Posterior vena cava (tissue), 2 donors: Measurements from ENCODE around the gene CENPB. TPM values are rescaled to one million over a fixed set of nuclear protein-coding genes. Genes with fewer than 3 reads are reported as not detected.
A peak's percentile ranks its signal among the peaks of the same experiment; 100 is the strongest.
"Not testable (repeated sequence)": the region's sequence is repeated elsewhere in the genome, so short reads cannot be mapped to it uniquely, and the experiment has no call there.

ENCODE experiments used
- DNase-seq: peaks from one replicate; pipeline ENCODE4 v3.0.0-alpha.2; 2020; ENCODE audit warnings: low spot score
- intact Hi-C, 2 donors: fragments of 100-400 bp; cut with DNase I; formaldehyde crosslinking; loops; one replicate each; pipeline versions ENCODE4 v1.14.1 to v1.14.2; 2022 to 2023
- long read RNA-seq, 2 donors: library from polyadenylated mRNA; unstranded; transcript quantifications; one replicate each; pipeline ENCODE4 v2.0.0, GENCODE V29; 2020 to 2021
- total RNA-seq, 2 donors: library from RNA; stranded (reverse); fragmentation: NEBNext Ultra II Directional; extraction: Animal tissue kit (Norgen Biotek cat#: 25700); gene quantifications; one replicate each; pipeline ENCODE4 v1.2.1, GENCODE V29; 2021
- donor health status: DM: yes; HTN: yes; CAD: no.
- donor health status: DM: yes; HTN: yes; CAD: no.

CENPB gene, protein sequence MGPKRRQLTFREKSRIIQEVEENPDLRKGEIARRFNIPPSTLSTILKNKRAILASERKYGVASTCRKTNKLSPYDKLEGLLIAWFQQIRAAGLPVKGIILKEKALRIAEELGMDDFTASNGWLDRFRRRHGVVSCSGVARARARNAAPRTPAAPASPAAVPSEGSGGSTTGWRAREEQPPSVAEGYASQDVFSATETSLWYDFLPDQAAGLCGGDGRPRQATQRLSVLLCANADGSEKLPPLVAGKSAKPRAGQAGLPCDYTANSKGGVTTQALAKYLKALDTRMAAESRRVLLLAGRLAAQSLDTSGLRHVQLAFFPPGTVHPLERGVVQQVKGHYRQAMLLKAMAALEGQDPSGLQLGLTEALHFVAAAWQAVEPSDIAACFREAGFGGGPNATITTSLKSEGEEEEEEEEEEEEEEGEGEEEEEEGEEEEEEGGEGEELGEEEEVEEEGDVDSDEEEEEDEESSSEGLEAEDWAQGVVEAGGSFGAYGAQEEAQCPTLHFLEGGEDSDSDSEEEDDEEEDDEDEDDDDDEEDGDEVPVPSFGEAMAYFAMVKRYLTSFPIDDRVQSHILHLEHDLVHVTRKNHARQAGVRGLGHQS
- total RNA-seq = 100 to 1,000 TPM in 1 of 2 donors, 10 to 100 TPM in 1; 97.4 to 119 TPM
- long read RNA-seq, donor 1, transcript CENPB-201 (1 exons, 2,840 nt) = major isoform, 6 of 6 reads
- long read RNA-seq, donor 1, partial matches to known transcripts = 0 of 6 reads
- long read RNA-seq, donor 1, other reads (novel, unspliced or antisense) = 0 of 6 reads
- long read RNA-seq, donor 2, transcript CENPB-201 (1 exons, 2,840 nt) = major isoform, 7 of 7 reads
- long read RNA-seq, donor 2, partial matches to known transcripts = 0 of 7 reads
- long read RNA-seq, donor 2, other reads (novel, unspliced or antisense) = 0 of 7 reads

GRCh38 chr20:3786665-3787323 lies at the start of gene CENPB:
CENPB (minus strand) TSS chr20:3786740; CDS start chr20:3786483, 257 bp downstream.
- intact Hi-C loops = loop anchor here in 1 of 2 donors (5.0 kb wide), 1 partner anchor 36 kb away; the partner anchor contains the start of gene AP5S1
- DNase-seq = peak; percentile 96

DNA sequence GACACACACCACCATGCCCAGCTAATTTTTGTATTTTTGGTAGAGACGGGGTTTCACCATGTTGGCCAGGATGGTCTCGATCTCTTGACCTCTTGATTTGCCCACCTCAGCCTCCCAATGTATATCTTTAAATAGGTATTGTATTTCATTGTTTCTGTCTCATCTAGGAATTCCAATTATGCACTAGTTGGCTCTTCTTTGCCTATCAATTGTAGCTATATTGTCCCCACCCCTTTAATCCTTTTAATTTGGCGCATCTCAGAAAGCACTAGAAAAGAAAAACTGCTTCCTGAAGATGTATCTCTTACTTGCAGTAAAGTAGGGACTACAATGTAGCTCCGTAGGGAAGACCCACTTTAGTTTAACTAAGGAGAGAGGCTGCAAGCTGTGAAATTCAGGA lies 49.6 kb upstream of the CENPB start:
- no peak for DNase-seq
- intact Hi-C loops = no loop called here

- intact Hi-C loops, DNase-seq: not testable (repeated sequence)
Observed at GRCh38 chr20:3829891-3830290, 43.4 kb upstream of the CENPB start.

- no peak for DNase-seq
- intact Hi-C loops = no loop called here
Observed at GRCh38 chr20:3828798-3829197, 42.3 kb upstream of the CENPB start.

DNA sequence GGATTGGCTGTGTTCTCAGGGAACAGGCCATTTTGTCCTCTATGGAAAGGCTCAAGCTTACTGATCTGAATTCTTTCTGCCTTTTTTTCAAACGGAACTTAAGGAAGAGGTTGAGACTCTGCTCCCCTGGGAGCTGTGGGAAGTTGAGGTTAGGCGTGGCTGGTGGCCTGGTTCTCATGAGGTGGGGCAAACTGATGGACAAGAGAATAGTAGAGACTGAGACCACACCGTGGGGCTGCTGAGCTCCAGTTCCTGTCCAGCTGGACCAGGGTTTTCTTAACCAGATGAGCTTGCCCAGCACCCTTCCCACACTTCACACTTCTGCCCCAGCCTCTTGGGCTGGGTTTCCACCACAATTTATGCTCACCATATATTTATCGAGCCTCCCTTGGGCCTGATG lies 39.9 kb upstream of the CENPB start:
- intact Hi-C loops = no loop called here
- no peak for DNase-seq

- intact Hi-C loops = no loop called here
- no peak for DNase-seq
Observed at GRCh38 chr20:3825526-3825925, 39.0 kb upstream of the CENPB start.

- no peak for DNase-seq
- intact Hi-C loops = loop anchor here in 1 of 2 donors (5.0 kb wide), 1 partner anchor 37 kb away; the partner anchor contains the start of gene CENPB
Observed at GRCh38 chr20:3823881-3824280, 37.3 kb upstream of the CENPB start.

DNA sequence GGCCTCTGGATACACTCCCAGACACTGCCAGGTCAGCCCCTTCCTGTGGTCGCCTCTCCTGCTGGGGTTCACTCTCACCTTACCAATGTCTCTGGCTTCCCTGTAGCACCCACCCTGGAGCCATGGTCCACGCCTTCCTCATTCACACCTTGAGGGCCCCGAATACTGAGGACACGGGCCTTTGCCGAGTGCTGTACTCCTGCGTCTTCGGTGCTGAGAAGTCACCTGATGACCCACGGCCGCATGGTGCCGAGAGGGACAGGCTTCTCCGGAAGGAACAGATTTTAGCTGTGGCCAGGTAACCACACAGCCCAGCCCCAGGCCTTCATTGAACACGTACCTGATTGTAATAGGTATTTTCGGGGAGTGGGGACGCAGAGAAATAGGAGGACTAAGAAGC lies 35.5 kb upstream of the CENPB start:
- intact Hi-C loops = loop anchor here in 1 of 2 donors (5.0 kb wide), 1 partner anchor 35 kb away; the partner anchor contains the start of gene CENPB
- DNase-seq = no peak

- intact Hi-C loops = loop anchor here in 1 of 2 donors (5.0 kb wide), 1 partner anchor 34 kb away; the partner anchor contains the start of gene CENPB
- DNase-seq = no peak
Observed at GRCh38 chr20:3820901-3821727, 34.6 kb upstream of the CENPB start.

DNA sequence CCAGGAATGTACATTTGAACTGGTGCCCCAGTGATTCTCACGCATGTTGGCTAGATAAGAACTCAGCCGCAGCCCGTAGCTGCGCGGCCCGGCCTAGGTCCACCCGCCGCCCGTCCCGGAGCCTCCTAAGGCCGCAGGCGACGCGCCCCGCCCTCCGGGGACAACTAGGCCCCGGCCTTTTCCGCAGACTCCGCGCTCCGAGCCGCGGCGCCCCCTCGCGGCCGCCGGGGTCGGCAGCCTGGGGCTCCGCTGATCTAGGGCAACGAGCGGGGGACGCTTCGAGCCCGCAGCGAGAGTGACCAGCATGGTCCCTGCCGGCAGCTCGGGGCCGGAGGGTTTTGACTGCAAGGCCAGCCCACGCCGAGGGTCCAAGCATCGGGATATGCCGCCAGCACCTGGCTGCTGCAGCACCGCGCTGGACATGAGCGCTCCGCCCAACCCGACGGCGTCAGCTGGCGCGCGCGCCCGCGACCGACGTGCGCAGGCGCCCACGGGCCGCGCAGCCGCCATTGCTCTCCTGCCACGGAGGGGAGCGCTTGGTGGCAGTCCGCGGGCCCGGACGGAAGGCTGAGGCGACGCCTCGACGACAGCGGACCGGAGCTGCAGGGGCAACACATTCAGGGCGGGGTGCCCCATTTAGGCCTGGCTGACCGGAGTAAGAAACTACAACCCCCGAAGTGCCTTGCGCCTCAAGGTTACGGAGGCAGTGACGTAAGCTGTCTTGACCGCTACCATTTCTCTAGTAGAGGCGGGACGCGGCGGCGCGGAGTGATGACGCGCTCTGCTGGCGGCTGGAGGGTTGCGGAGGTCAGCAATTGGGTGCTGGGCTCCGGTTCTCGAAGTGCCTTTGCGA lies 33.7 kb upstream of the CENPB start, which contains the start of gene AP5S1:
Gene AP5S1 (plus strand): TSS at position 500 of the 853 bp plus-strand sequence. CDS start 1,571 bp downstream, outside the sequence.
- DNase-seq = peak; percentile 99
- intact Hi-C loops = loop anchor here in 1 of 2 donors (5.0 kb wide), 1 partner anchor 33 kb away; the partner anchor contains the start of gene CENPB

- DNase-seq = no peak
- intact Hi-C loops = loop anchor here in 1 of 2 donors (5.0 kb wide), 1 partner anchor 32 kb away; the partner anchor contains the start of gene CENPB
Observed at GRCh38 chr20:3819411-3820047, 33.0 kb upstream of the CENPB start.

DNA sequence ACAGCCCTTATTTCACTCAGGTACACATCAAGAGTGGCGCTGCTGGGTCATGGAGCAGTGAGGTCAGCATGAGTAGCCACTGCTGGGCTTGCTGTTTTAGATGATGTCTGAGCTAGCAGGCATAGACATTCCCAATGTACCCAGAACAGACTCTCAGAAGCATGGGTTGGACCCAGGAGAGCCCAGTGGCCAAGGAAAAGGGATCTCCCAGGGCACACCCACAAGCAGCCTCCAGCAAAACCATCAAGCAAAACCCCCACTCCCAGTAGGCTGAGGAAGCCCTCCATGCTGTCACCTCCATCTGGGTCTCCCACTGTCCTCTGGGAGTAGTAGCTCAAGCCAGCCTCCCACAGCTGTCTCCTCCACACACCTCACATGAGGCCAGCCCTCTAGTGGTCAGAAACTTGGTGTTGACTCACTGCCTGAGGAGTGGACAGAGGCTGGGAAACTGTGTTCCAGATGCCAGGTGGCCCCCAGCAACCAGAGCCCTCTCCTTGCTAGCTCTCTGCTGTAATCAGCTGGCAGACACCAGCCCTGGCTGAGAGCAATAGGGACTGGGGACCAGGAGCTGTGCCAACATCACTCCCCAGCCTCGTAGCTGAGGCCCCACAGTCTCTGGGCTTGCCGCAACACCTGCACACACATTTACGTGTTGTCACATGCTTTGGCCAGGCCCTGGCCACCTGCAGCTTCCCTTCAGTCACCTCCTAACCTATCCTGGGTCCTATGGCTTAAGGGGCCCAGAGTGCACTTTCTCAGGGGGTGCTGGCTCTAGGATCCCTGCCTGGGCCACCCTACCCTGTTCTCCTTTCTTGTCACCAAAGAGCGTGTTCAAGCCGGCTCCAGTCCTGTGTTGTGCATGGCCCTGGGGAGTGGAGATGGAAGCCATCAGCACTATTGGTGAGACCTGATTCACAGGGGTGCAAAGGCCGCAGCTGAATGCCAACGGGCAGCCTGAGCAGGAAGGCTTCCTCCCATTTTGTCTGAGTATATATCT lies 31.9 kb upstream of the CENPB start:
- intact Hi-C loops = loop anchor here in 1 of 2 donors (1.0 kb wide), 1 partner anchor 29 kb away; no protein-coding TSS in a partner anchor

GRCh38 chr20:3815703-3816315 lies 29.3 kb upstream of the CENPB start:
- intact Hi-C loops = no loop called here
- DNase-seq = no peak

More for the DNA sequence above, 31.9 kb upstream of the CENPB start:
- peak; percentile 78 for DNase-seq

- DNase-seq = peak; percentile 53
- intact Hi-C loops = no loop called here
Observed at GRCh38 chr20:3814928-3815495, 28.5 kb upstream of the CENPB start.
